Activated CD8-positive, alpha-beta memory T cell treated with anti-CD3 and anti-CD28 coated beads, Interleukin-2, amount 50 U/mL, for 1 hour (primary cell): Measurements from ENCODE around the gene TH.
A peak's percentile ranks its signal among the peaks of the same experiment; 100 is the strongest.

ENCODE experiments used
- DNase-seq: peaks from one replicate; pipeline ENCODE4 v3.0.0-alpha.2; 2020; ENCODE audit errors: extremely low read depth

TH gene

GRCh38 chr11:2208691-2209369 is 37.2 kb upstream of the TH start:
- no peak for DNase-seq

DNA sequence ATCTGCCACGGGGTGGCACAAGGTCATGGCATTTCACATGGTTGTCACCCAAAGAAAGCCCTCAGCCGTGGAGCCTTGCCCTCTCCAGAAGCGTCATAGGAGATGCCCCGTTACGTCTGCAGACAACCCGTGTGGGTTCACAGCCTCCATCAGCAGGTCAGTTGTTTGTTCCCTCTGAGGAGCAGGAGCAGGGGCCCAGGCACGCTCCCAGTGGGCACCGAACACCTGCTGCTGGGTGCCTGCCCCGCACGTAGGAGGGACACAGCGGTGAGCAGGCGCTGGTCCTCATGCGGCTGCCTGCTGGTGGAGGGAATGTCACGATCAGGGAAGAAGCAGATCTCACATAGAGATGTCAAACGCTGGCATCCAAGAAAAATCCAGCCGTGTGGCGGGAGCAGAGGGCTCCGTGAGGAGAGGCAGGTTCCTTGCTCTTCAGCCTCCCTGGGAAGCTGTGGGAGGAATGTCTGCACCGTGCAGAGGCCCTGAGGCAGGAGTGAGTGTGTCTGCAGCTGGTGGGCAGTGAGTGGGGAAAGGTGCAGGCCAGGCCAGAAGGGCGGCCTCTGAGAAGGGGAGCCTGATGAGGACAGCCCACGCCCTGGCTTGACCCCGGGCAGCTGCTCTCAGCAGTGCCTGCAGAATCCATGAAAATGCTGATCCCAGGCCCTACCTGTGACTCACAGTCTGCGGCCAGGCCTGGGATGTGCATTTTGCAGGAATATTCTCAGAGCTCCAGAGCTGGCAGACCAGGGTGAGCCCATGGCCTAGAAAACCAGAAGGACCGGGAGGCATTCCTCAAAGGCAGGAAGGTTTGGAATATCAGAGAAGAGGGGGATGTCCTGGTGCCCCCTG is 36.4 kb upstream of the TH start:
- no peak for DNase-seq

- no peak for DNase-seq
These were observed 35.6 kb upstream of the TH start for GRCh38 chr11:2207212-2207611.

DNA sequence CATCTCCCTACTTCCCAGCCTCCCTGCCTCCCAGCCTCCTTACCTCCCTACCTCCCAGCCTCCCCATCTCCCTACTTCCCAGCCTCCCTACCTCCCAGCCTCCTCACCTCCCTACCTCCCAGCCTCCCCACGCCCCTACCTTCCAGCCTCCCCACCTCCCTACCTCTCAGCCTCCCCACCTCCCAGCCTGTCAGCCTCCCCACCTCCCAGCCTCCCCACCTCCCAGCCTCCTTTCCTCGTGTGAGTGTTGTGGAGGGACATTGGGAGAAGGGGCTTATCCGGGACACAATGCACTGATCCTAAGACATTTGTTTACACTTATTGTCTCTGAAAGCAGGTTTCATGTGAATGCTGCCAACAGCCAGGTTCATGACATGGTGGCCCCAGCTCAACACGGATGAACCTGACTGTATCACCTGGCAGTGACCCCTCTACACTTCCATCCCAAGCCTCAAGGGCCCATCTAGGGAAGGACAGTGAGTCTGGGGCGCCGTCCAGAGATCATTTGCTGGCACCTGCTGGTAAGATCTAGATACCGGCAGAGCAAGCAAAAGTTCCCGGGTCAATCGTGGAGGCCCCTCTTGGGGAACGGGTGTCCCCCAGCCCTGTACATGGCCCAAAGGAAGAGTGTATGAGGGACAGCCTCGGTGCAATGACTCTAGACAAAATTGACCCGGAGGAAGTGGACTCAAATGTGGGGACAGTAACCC is 34.5 kb upstream of the TH start:
- DNase-seq, result no peak

- DNase-seq, result no peak
These were observed 33.7 kb upstream of the TH start for GRCh38 chr11:2205214-2205720.

DNA sequence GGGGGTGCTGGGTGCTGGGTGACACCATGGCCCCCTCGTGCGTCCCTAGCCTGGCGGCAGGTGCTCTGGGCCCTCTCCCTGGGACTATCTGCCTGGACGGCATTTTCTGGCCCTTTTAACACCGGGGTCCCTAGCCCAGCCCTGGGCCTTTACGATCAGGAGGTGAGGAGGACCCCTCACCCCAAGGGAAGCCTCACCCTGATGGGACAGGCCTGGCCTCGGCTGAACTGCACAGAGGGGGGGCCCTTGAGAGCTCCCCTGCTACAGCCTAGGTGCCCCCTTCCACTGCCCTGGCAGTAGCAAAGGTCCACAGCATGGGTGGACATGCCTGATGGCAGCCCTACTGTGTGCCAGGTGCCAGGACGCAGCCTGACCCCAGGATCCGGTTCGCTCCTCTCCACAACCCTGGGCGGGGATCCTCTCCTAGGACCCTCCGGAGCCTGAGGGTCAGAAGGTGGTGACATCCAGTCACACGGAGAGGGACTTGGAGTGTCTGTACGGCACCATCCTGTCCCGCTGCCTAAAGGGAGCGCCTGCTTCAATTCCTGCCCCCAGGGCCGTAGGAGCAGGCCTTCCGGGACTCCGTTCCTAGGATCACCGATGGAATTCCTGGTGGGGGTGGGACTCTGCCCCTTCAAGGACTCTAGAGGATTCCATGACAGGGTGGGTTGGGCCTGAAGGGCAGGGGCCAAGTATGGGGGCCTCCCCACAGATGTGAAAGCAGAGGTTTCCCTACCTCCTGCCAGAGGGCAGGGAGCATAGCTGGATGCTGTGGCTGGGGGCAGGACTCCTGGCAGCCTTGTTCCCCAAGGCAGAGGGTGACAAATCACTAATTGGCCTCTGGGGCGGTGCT is 33.0 kb upstream of the TH start:
- no peak for DNase-seq

DNA sequence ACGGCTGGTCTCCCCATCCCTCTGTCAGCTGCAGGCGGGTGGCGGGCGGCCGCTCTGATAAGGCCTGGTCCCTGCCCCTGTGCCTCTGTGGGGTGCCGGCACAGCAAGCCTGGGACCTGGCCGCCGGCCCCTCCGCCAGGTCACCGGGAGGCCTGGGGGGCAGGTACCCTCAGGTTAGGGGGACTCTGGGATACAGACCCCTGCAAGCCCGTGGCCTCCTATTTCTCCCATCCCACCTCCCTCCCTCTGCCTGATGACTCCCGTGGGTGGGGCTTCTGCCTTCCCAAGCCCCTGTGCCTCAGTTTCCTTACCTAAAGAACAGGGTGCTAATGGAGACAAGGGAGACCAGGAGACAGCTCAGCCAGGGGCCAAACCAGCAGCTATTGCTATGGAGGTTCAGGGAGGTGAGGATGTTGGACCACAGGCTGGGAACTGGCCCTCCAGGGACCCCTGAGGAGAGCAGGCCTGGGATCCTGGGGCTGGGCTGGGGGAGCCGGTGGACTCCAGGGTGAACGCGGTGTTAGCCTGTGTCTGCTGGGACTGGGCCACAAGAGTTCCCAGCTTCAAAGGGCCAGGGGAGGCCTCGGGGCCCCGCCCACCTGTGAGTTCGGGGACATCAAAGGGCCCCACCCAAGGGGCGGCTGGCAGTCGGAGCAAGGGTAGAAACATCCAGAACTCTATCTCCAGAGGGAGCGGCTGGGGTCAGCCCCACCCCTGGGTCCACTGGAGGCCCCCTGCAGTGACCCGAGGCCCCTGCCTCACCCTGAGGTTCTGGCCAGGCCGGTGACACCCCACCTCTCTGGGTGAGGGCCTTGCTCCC is 32.0 kb upstream of the TH start:
- no peak for DNase-seq

DNA sequence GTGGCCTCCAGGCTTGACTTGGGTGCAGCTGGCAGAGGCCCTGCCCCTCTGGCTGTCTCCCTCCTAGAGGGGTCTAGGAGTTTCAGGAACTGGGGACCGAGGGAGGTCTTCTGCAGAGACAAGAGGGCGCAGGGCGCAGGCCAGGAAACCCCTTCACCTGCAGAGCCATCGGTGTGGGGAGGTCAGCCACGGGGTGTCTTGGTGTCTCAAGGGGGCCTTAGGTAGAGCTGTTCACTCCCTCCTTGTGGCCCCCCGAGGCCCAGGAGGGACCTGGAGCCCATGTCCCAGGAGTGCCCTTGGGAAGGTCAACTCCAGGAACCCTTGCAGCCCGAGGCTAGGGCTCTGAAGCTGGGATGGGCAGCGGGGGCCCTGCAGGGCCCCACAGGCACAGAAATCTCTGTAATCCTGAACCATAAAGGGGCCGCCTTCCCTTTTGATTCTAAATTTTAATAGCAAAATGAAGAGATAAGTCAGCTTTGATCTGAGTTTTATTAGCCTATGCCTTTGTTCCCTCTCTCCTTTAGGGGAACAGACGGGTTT is 31.4 kb upstream of the TH start:
- no peak for DNase-seq

GRCh38 chr11:2202071-2202899 is 30.7 kb upstream of the TH start:
- DNase-seq, result no peak

GRCh38 chr11:2201542-2201941 is 29.9 kb upstream of the TH start:
- no peak for DNase-seq

GRCh38 chr11:2200957-2201519 is 29.4 kb upstream of the TH start:
- DNase-seq, result no peak

- no peak for DNase-seq
These were observed 28.9 kb upstream of the TH start for GRCh38 chr11:2200536-2200935.

GRCh38 chr11:2199466-2200341 is 28.1 kb upstream of the TH start:
- DNase-seq, result no peak

- no peak for DNase-seq
These were observed 27.2 kb upstream of the TH start for GRCh38 chr11:2198621-2199365.

GRCh38 chr11:2197771-2198520 is 26.3 kb upstream of the TH start:
- no peak for DNase-seq

GRCh38 chr11:2196970-2197770 is 25.6 kb upstream of the TH start:
- DNase-seq, result peak; percentile 31
